SU-DHL-6 (cell line): ENCODE data around the gene NTM.

Experiments
- EZH2phosphoT487 ChIP-seq: fragments of 200-600 bp; sonication (generic), shearing (Covaris generic); conservative IDR thresholded peaks from 2 replicates; pipeline ENCODE4 v1.6.1; 2018; ENCODE audit warnings: mild to moderate bottlenecking, antibody characterized with exemption, low read length, moderate library complexity, mixed read lengths
- TF ChIP-seq, protein P1 (sequence below): fragments of 200-600 bp; sonication (generic); IDR thresholded peaks from one replicate; pipeline ENCODE4 v1.5.1; 2017; ENCODE audit warnings: antibody characterized with exemption, mild to moderate bottlenecking, low read length, moderate library complexity; ENCODE audit not compliant: insufficient read depth, poor library complexity, severe bottlenecking

DNA sequence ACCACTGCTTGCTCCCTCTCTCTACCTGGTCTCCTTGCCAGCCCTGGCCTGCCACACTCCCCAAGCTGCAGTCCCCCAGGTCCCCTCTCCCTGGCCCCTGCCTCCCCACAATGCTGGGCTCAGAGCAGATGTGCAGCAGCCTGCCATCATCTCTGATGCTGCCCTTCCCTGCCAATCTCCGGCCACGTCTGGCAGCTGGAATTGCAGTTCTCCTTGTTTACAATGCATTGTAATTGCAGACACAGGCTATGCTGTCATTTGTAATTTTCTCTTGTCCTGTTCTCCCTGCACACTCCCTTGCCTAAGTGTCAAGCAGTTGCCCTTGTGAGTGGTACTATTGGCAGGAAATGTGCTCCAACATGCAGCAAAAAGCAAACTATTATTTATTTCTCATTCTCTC is 222.3 kb downstream of the NTM start:
- TF ChIP-seq, protein P1, sequence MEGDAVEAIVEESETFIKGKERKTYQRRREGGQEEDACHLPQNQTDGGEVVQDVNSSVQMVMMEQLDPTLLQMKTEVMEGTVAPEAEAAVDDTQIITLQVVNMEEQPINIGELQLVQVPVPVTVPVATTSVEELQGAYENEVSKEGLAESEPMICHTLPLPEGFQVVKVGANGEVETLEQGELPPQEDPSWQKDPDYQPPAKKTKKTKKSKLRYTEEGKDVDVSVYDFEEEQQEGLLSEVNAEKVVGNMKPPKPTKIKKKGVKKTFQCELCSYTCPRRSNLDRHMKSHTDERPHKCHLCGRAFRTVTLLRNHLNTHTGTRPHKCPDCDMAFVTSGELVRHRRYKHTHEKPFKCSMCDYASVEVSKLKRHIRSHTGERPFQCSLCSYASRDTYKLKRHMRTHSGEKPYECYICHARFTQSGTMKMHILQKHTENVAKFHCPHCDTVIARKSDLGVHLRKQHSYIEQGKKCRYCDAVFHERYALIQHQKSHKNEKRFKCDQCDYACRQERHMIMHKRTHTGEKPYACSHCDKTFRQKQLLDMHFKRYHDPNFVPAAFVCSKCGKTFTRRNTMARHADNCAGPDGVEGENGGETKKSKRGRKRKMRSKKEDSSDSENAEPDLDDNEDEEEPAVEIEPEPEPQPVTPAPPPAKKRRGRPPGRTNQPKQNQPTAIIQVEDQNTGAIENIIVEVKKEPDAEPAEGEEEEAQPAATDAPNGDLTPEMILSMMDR = no peak
- TF ChIP-seq EZH2phosphoT487 = no peak
